AG10803 (cell line): Measurements from ENCODE around the gene CFDP1.

ENCODE experiments used
- DNase-seq: peaks from one replicate; pipeline ENCODE4 v3.0.0; 2010; ENCODE audit warnings: low read depth
- H3K4me3 ChIP-seq: 2 replicates; pipeline ENCODE4 v1.5.1; 2011; ENCODE audit warnings: mild to moderate bottlenecking, low read length, control low read depth
- TF ChIP-seq, protein P1 (sequence below): conservative IDR thresholded peaks from 2 replicates; pipeline ENCODE4 v1.5.1; 2011; ENCODE audit warnings: mild to moderate bottlenecking, low read length, control low read depth, inconsistent platforms

CFDP1 gene

GRCh38 chr16:75251280-75252048 lies 181.8 kb downstream of the CFDP1 start, which contains the start of gene BCAR1:
Gene BCAR1 (minus strand): TSS chr16:75251624. CDS start chr16:75251482, 142 bp downstream.
- peak; percentile 92 for DNase-seq
- peak within 1 kb of the TSS; percentile 87 for H3K4me3 ChIP-seq
- TF ChIP-seq, protein P1, sequence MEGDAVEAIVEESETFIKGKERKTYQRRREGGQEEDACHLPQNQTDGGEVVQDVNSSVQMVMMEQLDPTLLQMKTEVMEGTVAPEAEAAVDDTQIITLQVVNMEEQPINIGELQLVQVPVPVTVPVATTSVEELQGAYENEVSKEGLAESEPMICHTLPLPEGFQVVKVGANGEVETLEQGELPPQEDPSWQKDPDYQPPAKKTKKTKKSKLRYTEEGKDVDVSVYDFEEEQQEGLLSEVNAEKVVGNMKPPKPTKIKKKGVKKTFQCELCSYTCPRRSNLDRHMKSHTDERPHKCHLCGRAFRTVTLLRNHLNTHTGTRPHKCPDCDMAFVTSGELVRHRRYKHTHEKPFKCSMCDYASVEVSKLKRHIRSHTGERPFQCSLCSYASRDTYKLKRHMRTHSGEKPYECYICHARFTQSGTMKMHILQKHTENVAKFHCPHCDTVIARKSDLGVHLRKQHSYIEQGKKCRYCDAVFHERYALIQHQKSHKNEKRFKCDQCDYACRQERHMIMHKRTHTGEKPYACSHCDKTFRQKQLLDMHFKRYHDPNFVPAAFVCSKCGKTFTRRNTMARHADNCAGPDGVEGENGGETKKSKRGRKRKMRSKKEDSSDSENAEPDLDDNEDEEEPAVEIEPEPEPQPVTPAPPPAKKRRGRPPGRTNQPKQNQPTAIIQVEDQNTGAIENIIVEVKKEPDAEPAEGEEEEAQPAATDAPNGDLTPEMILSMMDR: no peak

GRCh38 chr16:75250809-75251279 lies 182.5 kb downstream of the CFDP1 start:
- no peak for DNase-seq
- peak overlapping the region; percentile 87 for H3K4me3 ChIP-seq
- TF ChIP-seq, protein P1: no peak

GRCh38 chr16:75250089-75250808 lies 183.1 kb downstream of the CFDP1 start:
- peak overlapping the region; percentile 87 for H3K4me3 ChIP-seq
- TF ChIP-seq, protein P1: no peak
- DNase-seq: no peak

DNA sequence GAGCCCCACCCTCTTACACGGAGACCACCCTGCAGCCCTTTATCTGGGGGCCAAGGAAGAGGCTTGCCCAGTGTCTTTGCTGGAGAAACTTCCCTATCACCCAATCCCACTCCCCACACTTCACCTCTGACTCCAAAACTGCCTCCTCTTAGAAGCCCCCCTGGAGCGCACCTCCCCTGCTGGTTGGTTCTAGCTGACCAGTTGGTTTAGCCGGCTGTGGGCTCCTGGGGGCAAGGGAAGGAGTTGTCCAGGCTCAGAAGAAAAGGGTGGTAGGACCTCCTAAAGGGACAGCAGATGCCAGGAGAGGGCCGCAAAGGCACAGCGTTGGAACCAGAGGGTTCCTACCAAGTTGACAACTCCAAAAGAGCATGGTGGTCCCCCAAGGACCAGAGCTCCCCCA lies 183.9 kb downstream of the CFDP1 start:
- DNase-seq: no peak
- TF ChIP-seq, protein P1: no peak
- H3K4me3 ChIP-seq: peak overlapping the region; percentile 87

DNA sequence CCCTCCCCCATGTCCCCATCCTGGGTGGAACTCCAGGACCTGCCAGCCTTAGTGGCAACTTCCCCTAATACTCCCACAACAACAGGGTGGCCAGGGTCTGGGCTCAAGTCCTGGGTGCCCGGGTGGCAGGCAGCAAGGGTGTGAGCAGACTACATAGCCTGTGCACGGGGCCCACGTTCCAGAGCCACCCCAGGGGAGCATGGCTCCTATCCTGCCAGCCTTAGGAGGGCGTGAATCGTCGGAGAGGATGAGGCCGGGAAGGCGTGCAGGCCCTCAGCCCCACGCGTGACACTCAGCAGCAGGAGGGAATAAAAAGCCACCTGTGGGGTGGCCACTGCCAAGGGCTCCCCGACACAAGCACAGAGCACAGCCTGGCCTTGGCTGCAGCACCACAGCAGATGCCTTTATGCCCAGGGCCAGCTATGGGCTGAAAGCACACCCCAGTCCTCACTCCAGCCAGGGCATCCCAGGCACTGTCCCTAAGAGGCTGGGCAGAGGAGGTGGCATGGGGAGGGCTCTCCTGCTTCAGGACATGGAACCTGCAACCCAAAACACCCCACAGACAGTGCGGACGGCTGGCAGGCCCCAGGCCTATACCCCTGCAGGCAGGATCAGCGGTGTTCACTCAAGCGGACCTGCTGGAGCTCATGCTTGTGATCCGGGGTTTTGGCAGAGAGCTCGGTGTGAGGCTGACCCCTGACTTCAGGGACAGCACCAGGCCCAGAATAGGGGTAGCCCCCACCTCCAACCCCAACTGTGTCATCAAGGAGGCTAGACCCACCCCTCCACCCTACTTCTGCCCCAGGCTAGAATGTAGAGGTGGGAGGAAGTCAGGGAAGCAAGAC lies 184.5 kb downstream of the CFDP1 start:
- TF ChIP-seq, protein P1: no peak

GRCh38 chr16:75248142-75248535 lies 185.2 kb downstream of the CFDP1 start:
- no peak for DNase-seq
- H3K4me3 ChIP-seq: no peak overlapping the region
- TF ChIP-seq, protein P1: no peak

More for the DNA sequence above, 184.5 kb downstream of the CFDP1 start:
- DNase-seq: no peak
- H3K4me3 ChIP-seq: peak overlapping the region; percentile 87
